ENCODE results near the gene TCF3.

The TCF3 gene

GRCh38 chr19:1577929-1578618 lies 74.3 kb downstream of the TCF3 start:
- DNase-seq: no peak

GRCh38 chr19:1577090-1577928 lies 75.1 kb downstream of the TCF3 start:
- no peak for DNase-seq

DNA sequence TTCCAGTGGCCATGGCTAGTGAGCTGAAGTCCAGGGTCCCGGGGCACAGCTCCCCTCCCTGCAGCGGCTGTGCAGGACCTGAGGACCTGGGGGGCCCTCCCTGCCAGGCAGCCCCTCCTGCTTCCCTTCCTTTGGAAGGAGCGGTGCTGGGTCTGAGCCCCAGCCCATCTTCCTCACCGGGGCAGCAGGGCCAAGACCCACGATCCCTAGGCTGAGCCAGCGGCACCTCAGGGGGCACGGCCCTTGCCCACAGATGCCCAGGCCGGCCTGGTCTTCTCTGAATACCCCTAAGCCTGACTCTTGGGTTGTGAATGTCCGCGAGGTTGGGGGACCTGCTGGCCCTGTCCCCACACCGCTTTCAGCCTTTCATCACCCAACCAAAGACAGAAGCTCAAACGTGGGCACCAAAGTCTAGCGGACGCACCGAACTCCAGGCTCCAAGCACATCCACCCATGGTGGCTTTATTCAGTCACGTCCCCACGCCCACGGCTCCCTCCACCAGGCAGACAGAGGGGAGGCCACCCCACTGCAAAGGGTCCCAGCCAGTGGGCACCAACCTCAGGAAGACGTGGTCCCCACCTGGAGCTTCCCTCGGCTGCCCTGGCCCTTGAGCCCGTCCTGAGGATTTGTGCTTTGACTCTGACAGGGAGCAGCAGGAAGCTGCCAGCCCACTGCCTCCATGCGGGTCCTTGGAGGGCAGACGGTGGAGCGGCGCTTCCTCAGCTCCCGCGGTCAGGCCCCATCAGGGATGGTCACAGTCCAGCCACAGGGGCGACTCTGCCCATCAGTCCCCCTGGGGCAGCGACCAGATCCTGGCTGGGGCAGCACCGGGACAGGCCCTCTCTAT lies 75.9 kb downstream of the TCF3 start:
- DNase-seq: no peak

DNA sequence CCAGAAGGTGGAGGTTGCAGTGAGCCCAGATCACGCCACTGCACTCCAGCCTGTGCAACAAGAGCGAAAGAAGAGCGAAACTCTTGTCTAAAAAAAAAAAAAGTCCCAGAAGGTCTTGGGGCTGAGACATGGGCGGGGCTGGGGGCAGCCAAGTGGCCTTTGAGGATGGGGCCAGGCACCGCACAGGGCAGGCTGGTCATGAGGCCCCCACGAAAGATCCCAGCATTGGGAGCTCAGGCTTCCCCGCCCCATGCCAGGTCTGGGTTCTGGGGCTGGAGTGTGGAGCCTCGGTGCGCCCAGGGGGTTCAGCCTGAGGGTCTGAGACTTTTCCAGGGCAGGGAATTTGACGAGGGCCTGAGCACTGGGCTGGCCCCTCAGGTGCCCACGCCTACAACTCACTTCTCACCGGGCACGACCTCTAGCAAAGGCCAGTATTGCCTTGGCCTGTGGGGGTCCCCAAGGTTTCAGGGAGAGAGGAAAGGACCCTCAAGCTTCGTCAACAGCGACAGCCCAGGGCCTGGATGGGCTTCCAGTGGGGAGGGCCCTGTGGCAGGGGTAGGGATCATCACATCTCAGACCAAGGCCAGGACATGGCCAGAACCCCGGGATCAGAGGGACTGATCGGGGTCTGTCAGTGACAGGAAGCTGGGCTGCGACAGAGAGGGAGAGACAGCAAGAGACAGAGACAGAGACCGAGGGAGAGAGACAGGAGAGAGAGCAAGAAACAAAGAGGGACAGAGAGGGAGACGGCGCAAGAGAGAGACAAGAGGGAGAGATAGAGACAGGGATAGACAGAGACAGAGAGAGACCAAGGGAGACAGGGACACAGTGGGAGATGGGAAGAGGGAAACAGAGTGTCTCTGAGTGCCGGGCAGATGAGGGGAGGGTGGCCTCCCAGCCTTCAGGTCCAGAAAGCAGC lies 76.8 kb downstream of the TCF3 start:
- DNase-seq: no peak

DNA sequence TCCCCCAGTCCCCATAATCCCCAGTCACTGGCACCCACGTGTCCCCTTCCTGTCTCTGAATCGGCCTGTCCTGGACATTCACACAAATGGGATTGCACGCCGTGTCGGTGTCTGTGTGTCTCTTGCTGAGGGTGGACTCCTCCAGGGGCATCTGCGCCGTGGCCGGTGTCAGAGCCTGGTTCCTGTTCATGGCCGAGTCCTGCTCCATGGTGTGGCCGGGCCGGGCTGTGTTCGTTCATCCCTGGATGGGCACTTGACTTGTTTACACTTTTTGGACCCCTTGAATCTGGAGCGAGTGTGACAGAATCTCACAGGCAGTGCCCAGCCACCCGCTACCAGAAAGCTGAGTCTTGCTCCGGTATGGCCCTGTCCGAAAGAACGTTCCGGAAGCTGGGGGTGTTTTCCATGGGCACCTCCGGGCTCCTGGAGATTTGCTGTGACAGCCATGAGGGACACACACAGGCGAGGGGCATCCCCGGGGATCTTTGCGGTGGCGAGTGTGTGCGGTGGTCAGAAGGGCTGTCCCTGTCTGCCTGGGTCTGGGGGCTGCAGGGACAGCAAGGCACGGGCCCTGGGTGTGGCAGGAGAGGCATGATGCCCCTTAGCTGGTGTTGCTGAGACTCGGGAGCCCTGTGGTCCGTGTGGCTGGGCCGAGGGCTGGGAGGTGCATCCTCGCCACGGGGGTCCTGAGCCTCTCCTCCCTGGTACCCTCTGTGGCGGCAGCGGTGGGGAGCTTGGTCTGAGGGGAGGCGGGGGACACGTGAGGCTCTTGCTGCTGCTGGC lies 77.9 kb downstream of the TCF3 start:
- no peak for DNase-seq

- no peak for DNase-seq
Observed at GRCh38 chr19:1572795-1573194, 79.6 kb downstream of the TCF3 start.

DNA sequence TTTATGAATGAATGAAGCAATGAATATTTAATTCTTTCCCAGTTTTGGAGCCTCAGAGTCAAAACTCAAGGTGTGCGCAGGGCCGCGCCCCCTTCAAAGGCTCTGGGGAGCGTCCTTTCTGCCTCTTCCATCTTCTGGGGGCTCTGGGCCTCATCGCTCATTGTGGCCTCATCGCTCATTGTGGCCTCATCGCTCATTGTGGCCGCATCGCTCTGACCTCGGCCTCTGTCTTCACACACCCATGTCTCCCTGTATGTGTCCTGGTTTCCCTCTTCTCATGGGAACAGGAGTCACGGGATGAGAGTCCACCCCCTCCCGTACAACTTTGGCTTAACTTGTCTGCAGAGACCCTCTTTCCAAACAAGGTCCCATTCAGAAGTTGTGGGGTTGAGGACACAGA lies 81.1 kb downstream of the TCF3 start:
- no peak for DNase-seq

GRCh38 chr19:1570836-1571235 lies 81.6 kb downstream of the TCF3 start:
- DNase-seq: no peak

GRCh38 chr19:1569997-1570396 lies 82.4 kb downstream of the TCF3 start:
- no peak for DNase-seq

DNA sequence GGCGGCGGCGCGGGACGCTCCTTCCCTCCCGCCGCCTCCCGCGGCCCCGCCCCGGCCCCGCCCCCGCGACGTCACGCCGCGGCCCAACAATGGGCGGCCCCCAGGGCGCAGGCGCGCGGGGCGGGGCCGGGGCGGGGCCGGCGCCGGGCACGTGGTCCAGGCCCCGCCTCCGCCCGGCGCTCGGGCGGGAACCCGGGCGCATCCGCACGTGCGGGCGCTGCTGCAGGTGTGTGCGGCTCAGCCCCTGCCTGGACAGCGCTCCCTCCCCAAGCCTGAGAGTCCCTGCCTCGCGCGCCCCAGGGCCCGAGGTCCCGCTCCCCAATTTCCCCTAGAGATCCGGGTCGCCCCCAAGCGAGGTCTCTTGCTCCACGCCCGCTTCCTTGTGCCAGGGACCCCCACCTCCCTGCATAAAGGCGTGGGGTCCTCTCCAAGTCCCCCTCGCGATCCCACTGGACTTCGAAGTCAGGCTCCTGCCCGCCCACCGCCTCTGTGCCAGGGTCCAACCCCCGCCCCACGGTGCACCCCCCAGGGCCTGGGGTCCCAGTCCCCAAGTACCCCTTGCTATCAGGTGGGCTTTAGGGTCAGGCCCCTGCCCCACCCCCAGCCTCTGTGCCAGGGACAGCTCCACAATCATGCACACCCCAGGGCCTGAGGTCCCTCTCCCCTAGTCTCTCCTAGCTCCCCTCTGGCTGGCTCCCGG lies 83.9 kb downstream of the TCF3 start, which contains the start of gene MEX3D:
Gene MEX3D (minus strand): TSS at position 6 of the 700 bp plus-strand sequence. CDS start 267 bp downstream, outside the sequence.
- DNase-seq: no peak

DNA sequence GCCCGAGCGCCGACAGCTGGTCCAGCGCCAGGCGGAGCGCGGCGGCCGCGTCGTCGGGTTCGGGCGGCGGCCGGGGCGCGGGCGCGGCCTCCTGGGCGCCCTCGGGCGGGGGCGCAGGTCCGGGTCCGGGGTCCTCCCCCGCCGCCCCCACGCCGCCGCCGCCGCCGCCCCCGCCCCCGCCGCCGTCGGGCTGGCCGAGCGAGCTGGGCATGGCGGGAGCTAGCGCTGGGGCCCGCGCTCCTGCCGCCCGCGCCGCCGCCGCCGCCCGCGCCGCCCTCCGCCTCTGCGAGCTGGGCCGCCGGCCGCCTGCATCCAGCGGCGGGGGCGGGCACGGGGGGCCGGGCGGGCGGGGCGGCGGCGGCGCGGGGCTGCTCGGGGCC lies 84.6 kb downstream of the TCF3 start:
- DNase-seq: no peak

DNA sequence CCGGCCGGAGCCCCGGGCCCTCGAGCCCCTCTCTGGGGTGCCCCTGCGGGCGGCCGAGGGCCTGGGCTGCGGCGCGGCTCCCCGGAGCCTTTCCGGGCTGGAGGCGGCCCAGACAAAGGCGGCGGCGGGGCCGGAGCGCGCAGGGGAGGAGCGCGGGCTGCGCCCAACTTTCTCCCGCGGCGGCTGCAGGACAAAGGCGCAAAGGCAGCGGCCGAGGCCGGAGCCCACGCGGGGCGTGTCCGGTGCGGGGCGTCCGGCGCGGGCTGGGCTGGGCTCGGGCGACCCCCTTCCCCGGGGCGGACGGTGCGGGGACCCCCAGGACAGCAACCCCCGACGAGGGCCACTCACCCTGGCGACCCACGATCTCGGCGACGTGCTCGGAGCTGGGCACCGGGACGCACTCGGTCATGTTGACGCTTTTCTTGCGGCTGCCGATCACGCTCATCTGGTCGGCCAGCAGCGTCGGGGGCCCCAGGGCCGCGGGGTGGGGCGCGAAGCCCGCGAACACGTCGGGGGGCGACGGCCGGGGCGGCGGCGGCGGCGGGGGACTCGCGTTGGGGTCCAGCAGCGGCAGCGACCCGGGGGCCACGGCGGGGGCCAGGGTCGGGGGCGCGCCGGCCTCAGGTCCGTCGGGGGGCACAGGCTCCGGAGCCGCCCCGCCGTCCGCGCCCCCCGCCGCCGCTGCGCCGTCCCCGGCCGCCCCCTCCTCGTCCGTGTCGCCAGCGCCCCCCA lies 85.1 kb downstream of the TCF3 start:
- DNase-seq: no peak

- no peak for DNase-seq
Observed at GRCh38 chr19:1566392-1567115, 85.9 kb downstream of the TCF3 start.

DNA sequence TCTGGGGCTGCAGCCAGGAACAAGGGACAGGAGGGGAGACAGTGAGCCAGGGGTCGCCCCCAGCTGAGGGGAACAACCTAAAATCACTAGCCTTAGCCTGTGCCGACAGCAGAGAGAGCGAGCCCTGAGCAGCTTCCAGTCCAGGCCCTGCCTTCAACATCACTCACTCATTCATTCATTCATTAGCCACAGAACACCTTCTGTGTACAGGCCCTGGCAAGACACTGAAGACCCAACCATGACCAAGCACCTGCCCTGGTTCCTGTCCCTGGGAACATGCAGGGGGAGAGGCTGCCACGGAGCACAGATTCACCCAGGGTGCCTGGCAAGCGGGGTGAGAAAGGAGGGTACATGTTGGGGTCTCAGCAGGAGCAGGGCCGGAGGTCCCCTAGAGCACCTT lies 89.2 kb downstream of the TCF3 start:
- DNase-seq: no peak

- no peak for DNase-seq
Observed at GRCh38 chr19:1561236-1561842, 91.1 kb downstream of the TCF3 start.

DNA sequence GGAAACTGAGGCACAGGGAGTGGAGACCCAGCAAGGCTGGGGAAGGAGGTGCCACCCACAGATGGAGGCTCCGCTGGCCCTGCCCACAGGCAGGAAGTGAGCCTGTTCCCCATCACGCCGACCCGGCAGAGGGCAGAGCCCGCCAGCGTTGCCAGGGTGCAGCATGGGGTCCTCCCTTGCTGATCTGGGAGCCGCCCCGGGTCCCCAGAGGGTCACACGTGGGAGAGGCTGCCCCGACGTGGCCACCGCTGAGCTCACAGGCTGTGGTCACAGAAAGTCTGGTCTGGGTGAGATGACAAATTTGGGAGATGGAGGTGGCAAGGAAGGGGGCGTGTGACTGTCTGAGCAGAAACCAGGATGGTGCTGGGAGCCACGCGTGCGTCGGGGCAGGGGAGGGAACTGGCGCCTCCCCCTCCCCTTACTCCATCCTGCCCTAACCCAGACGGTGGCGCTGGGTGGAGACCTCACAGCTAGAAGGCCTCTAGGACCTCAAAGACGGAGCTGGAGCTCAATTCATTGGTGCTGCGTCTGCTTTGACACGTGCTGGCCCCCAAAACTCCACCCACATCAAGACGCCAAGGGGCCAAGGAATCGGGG lies 92.0 kb downstream of the TCF3 start:
- DNase-seq: no peak

Measured in GF-D8 (cell line).